Activated T-cell treated with anti-CD3 and anti-CD28 coated beads, Interleukin-2, amount 50 U/mL, for 1 hour (primary cell): Measurements from ENCODE around the gene FOXP1.
"Not testable (repeated sequence)": the region's sequence is repeated elsewhere in the genome, so short reads cannot be mapped to it uniquely, and the experiment has no call there.

Experiments used
- DNase-seq: peaks from one replicate; pipeline ENCODE4 v3.0.0-alpha.2; 2020

FOXP1 gene

DNA sequence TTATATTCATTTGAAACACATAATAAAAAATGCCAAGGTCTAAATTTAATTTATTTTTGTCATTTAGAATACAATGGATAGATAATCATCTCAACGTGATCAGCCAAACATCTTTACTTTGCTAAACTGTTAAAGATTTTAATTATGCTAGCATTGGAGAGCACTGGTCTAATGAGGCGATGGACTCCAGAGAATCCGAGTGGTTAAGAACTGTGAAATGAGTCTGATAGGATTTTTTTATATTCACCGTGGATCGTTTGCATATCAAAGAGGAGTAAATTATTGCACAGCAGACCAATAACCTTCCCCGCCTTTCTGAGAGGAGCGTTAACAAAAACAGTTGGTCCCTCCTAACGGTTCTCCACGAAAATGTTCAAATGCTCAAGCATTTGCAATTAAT lies 540.8 kb downstream of the FOXP1 start:
- no peak for DNase-seq

DNA sequence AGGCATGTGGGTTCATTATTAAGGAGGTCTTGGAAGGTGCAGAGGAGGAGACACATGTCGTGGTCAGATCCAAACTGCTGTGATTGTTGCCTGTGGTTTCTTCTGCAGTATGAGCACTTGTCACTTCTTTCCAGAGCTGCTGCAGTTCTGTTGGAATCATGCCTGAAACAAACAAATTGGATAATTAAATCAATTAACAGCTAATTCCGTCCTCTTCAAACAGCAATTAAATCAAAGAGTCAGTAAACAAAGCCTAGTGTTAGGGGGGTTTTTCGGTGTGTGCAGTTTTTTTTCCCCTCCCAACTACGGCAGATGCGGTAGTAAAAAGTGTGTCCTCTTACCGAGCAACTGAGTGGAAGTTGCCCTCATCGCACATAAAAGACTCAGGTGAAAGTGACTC lies 542.2 kb downstream of the FOXP1 start:
- DNase-seq, result no peak

DNA sequence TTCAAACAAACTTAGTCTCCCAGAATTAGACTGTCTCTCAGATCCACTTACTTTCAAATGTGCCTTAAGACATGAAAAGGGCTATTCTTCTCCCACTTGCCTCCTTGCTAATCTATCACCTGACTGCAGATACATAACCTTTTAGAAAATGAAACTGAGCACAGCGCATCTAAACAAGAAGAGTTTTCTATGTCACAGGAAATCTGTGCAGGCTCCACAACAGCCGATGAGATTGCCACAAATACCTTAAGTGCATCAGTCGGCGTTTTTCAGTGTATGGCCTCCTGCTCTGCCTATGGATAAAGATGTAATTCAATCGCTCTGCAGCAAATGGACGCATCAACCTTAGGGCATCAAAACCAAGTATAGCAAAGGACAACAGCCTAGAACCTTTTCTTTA lies 544.2 kb downstream of the FOXP1 start:
- DNase-seq, result no peak

DNA sequence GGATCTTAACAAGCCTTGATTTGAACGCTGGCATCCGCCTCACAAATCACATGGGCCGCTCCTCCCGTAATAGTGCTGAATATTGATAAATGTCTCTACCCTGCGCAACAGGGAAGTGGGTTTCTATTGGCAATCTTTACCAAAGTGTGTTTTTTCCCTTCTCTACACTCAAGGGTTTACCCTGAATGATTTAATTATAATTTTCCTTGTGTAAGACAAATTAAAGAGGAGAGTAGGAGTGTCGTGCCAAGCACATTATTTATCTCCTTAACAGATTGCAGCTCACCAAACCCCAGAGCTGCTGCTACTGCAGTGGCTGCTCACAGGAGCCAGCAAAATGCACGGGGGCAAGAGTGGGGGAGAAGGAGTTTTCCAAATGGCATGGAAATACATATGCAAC lies 545.8 kb downstream of the FOXP1 start:
- no peak for DNase-seq

DNA sequence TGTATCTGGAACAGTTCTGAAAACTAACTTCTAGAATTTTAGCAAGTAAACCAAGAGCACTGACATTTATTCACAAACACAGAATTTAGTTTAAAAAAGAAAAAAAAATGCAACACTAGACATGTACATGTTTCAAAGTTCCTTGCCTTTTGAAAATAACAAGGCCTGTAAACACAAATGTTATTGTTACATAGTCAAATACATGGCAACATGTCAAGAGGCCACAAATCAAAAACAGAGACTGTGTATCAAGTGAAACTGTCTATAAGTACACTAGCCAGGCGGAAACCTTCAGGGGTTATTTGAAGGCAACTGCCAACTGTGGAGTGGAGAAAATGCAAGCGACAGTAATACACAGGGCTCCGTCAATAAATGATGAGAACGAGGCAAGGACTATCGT lies 547.6 kb downstream of the FOXP1 start:
- no peak for DNase-seq

- DNase-seq, result no peak
Measured at GRCh38 chr3:71035314-71035713, 548.2 kb downstream of the FOXP1 start.

- no peak for DNase-seq
Measured at GRCh38 chr3:71033681-71034220, 549.8 kb downstream of the FOXP1 start.

DNA sequence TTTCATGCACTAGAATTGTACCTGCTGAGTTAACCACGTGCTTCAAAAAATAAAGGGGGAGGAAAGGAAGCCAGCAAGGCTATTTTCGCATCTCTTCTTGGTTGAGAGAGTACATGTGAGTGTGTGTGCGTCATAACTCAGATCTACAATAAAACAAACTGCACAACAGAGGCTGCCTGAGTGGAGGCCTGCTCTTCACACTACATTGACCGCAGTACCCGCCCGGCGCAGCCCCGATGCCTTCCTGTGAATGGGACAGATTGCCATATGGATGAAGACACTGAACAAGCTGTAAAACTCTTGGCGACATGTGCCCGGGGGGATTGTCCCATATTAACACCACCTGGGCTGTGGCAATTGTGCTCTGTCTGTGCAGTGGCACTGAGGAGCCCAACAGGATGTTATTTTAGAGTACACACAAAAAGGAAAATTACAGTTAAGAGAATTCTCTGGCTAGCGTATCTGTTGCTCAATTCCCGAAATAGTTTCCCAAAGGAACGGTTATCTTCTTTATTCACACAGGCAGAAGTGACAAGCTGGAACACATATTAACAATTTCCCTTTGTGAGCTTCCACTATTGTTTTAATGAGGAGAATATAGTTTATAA lies 551.5 kb downstream of the FOXP1 start:
- DNase-seq, result no peak

GRCh38 chr3:71031181-71031580 lies 552.3 kb downstream of the FOXP1 start:
- DNase-seq, result no peak

DNA sequence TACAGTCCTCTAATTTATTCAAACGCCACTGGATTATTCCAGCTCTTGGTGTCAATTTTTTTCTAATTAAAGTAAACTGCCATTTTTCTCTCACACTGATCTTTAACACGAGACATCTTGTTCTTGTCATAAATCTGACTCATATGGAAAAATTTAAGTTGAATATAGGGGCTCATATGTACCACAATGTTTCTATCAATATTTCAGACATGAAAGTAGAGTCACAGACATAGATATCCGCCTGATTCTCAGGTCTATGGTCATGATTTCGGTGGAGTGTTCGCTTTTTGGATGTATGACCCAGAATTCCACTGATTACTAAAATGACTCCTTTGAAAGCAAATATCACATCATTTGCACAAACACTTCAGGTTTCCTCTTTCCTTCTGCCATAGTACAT lies 552.8 kb downstream of the FOXP1 start:
- no peak for DNase-seq

- DNase-seq, result no peak
Measured at GRCh38 chr3:71029770-71030169, 553.8 kb downstream of the FOXP1 start.

- no peak for DNase-seq
Measured at GRCh38 chr3:71028802-71029201, 554.7 kb downstream of the FOXP1 start.

- DNase-seq, result no peak
Measured at GRCh38 chr3:71028184-71028583, 555.3 kb downstream of the FOXP1 start.

DNA sequence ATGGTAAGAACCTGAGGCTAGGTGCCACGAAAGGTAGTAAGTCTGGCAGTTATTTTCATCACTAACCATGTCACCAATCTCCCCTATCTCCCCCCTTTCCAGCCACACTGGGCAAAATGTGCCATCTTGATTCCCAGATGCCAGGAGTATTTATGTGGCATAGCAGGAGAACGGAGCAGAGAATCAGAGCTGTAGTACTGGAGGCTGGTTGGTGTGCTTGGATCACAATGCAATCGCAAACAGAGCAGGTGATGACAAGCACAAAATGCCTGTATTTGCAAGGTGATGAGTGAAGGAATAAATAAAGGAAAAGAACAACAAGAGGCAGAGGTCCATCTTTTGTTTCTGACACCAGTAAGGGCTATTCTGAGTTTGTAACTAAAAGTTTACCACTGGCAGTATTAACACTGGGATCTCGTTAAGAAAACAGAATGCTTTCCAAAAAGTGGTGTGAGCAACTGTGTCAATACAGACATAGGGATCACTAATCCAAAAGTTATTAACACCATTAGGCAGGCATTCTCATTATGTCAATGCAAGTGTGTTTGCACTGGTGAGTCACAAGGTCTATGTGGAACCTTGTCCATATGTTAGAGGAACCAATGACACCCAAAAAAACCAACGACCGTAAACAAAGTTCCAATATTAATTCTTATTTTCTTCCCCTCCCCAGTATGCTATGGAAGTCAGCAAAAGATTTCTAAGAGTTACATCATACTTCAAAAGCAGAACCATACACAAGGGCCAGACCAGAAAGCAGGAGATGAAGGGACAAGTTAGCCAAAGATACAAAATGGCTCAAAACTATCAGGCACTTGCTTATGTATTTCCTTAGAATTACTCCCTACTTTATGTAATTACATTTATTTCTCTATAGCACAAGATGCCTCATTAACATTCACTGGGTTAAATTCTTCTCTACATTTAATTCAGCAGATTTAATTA lies 556.6 kb downstream of the FOXP1 start:
- DNase-seq, result no peak

DNA sequence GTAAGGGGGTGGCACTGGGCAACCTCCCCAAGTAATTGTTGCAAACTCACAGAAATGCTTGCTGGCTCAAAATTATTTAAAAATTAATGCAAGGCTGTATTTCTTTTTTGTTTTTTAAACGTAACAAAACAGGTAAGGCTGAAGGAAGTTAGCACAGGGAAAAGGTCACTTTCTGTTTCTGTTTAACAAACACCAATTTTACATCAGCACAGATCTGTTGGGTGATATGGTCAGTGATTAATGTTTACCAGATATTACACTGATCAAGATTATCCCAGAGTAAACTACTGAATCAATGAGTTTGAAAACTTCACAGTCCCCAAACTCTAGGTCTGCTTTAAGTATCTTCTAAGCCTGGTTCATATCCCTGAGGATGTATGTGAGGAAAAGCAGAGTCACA lies 558.0 kb downstream of the FOXP1 start:
- no peak for DNase-seq

- no peak for DNase-seq
Measured at GRCh38 chr3:71025010-71025409, 558.5 kb downstream of the FOXP1 start.

DNA sequence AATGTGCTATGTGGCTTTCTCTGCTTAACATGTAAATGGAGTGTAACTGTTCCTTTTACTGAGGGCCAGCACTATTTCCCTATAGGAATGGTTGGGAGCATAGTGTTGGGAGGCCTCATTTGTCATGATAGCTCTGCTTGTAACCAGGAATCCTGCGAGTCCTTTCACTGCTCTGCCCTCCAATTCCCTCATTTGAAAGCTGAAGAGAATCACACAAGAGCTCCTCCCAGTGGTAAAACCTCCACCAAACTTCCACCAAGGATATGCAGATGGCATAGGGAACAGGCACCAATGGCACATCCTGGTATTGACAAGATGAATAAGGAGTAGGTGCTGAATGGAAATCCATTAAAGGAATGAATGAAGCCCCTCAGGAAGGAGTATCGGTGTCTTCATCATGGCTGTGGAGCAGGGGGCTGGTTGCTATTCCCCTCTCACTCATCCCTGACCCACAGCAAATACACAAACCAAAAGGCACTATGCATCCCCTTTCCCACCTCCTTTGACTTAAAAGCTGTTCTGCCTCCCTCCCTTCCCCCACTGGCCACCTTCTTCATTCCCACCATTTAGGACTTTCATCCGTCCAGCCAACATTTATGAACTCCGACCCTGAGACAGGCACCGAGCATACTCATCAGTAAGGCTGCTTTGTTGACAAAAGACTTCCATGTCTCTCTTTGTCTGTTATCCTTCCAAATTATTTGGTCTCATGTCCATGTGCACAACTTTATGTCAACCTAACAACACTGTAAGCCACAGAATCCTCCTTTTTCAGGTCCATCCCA lies 560.8 kb downstream of the FOXP1 start:
- DNase-seq, result no peak

DNA sequence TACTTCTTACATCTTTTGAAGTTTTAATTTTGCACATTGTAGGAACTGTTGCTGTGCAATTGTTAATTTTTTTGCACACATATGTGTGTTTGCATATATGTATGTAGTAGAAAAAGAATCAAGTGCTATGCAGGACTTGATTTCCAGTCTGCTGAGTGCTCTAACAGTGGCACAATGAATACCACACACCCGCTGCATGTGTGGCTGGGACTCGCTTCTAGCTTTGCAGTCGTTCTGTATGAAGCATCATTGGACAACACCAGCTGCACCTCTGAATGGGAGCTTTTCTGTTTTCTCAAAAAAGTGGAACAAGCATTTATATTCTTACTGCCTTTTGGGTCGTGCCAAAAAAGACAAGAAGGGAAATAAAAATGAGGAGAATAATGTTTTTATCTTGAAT lies 564.7 kb downstream of the FOXP1 start:
- DNase-seq, result no peak

- no peak for DNase-seq
Measured at GRCh38 chr3:71016178-71016845, 567.2 kb downstream of the FOXP1 start.

DNA sequence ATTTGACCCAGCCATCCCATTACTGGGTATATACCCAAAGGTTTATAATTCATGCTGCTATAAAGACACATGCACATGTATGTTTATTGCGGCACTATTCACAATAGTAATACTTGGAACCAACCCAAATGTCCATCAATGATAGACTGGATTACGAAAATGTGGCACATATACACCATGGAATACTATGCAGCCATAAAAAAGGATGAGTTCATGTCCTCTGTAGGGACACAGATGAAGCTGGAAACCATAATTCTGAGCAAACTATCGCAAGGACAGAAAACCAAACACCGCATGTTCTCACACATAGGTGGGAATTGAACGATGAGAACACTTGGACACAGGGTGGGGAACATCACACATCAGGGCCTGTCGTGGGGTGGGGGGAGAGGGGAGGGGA lies 568.9 kb downstream of the FOXP1 start:
- DNase-seq, result not testable (repeated sequence)

DNA sequence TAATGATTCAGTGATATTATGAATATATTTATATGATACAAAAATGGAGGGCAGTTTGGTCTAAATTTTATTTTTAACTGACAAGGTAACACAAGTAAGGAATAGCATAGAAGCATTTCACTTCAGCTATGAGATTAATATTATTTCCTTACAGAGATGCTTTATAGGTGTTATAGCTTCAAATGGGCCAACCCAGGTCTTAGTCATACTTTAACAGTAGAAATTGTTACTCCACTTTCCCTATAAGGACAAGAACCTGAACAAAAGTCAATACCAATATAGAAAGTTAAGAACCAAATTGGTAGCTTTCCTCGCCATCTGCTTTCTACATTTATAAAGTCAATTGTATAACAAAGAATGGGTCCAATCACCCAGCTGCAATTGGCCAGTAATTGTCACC lies 570.6 kb downstream of the FOXP1 start:
- no peak for DNase-seq

DNA sequence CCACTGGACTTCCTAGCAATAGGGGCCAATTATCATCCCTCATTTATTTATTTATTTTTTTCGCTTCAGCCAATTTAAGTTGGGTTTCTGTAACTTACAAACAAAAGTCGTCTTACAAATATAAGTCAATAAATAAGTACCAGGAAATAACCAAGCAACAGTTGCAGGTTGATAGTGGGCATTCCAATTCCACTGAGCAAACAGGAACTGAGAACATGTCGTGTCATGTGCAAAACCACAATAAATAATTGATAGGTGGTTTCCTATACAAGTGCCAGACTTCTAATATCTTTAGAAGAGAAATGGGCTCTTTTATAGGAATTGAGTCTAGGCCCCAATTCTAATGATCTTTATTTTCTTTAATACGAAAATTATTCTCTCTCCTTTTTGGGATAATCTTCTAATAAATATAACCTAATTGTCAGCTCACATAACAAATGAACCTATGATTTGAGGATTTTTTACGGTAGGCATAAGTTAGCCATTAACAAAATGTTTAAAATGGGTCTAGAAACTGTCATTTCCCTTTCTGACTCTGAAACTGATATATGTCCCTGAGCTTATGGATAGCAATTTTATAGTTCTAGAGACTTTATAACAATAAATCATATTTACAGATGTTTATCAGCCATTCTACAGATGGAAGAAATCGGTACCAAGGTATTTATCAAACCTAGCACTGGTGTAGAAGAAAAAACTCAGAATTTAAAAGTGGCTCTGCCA lies 571.8 kb downstream of the FOXP1 start:
- DNase-seq, result no peak
